GM19328 (cell line): ENCODE measurements around the gene ARMC2.
"Not testable (repeated sequence)": the region's sequence is repeated elsewhere in the genome, so short reads cannot be mapped to it uniquely, and the experiment has no call there.

Experiments
- ATAC-seq: cut with Tn5 transposase; IDR thresholded peaks from one replicate; pipeline ENCODE4 v1.9.1; 2021; ENCODE audit warnings: mild to moderate bottlenecking, moderate library complexity; ENCODE audit not compliant: unreplicated experiment

Gene ARMC2

GRCh38 chr6:108870357-108870756, 22.1 kb downstream of the ARMC2 start:
- no peak for ATAC-seq

- no peak for ATAC-seq
These were observed 23.9 kb downstream of the ARMC2 start for GRCh38 chr6:108872141-108872557.

GRCh38 chr6:108872575-108872974, 24.4 kb downstream of the ARMC2 start:
- ATAC-seq = no peak

- ATAC-seq = no peak
These were observed 25.0 kb downstream of the ARMC2 start for GRCh38 chr6:108873251-108873650.

GRCh38 chr6:108873971-108874370, 25.7 kb downstream of the ARMC2 start:
- ATAC-seq = no peak

- ATAC-seq = peak; percentile 73
These were observed 26.4 kb downstream of the ARMC2 start for GRCh38 chr6:108874470-108875160.

- ATAC-seq = peak; percentile 24
These were observed 26.9 kb downstream of the ARMC2 start for GRCh38 chr6:108875161-108875555.

GRCh38 chr6:108877046-108877751, 29.0 kb downstream of the ARMC2 start:
- no peak for ATAC-seq

- no peak for ATAC-seq
These were observed 30.7 kb downstream of the ARMC2 start for GRCh38 chr6:108878942-108879341.

GRCh38 chr6:108883172-108883571, 35.0 kb downstream of the ARMC2 start:
- ATAC-seq = peak; percentile 65

GRCh38 chr6:108884211-108885059, 36.2 kb downstream of the ARMC2 start:
- ATAC-seq = no peak

- no peak for ATAC-seq
These were observed 39.8 kb downstream of the ARMC2 start for GRCh38 chr6:108888052-108888451.

GRCh38 chr6:108888745-108889144, 40.5 kb downstream of the ARMC2 start:
- ATAC-seq = no peak

- not testable (repeated sequence) for ATAC-seq
These were observed 42.7 kb downstream of the ARMC2 start for GRCh38 chr6:108890898-108891297.

GRCh38 chr6:108895571-108895970, 47.3 kb downstream of the ARMC2 start:
- ATAC-seq = no peak

- no peak for ATAC-seq
These were observed 48.0 kb downstream of the ARMC2 start for GRCh38 chr6:108896111-108896661.

- ATAC-seq = no peak
These were observed 49.1 kb downstream of the ARMC2 start for GRCh38 chr6:108897371-108897770.

- no peak for ATAC-seq
These were observed 54.2 kb downstream of the ARMC2 start for GRCh38 chr6:108902382-108902792.

GRCh38 chr6:108903796-108904195, 55.6 kb downstream of the ARMC2 start:
- ATAC-seq = no peak

GRCh38 chr6:108904741-108905140, 56.5 kb downstream of the ARMC2 start:
- ATAC-seq = peak; percentile 78
